Measurements from ENCODE around the gene NOXRED1. TPM values are rescaled to one million over a fixed set of nuclear protein-coding genes. Genes with fewer than 3 reads are reported as not detected.

Gene NOXRED1
- total and polyA plus RNA-seq, 2 experiments from 2014 or later: 0.24 TPM; not detected in 1

GRCh38 chr14:77377502-77377844 is 45.9 kb downstream of the NOXRED1 start:
- Histone ChIP-seq H3K4me2 (peak overlapping the region; percentile 82), H3F3A (replicated peaks; ENCODE audit: low read depth) (no peaks in the 10 kb centered on the region), H3K27me3 (ENCODE audit: insufficient read depth) (peaks cover 6% of the 10 kb centered on the region; the same call in 1 of the 2 replicates), H3K9me2 (ENCODE audit: insufficient read depth) (no peaks in the 10 kb centered on the region), H3K36me3 (ENCODE audit: insufficient read depth) (no peaks in the 10 kb centered on the region), H3K27ac (ENCODE audit: low read depth) (no peak overlapping the region), H3K4me1 (ENCODE audit: insufficient read depth) (no peaks in the 10 kb centered on the region; the same call in 1 of the 2 replicates), H3K4me3 (peak overlapping the region; percentile 95), H3K79me2 (replicated peaks; ENCODE audit: insufficient read depth) (0 out of 2 replicates have a peak, but pooled peaks cover 3% of the 10 kb centered on the region), H4K20me1 (replicated peaks; ENCODE audit: insufficient read depth) (no peaks in the 10 kb centered on the region), H2AFZ (peak overlapping the region; percentile 98)
- Mint-ChIP-seq H3K4me1 (peaks cover 16% of the 10 kb centered on the region), H3K4me3 (no peak overlapping the region), H3K27me3 (ENCODE audit: insufficient read depth, low read depth, poor library complexity) (peaks cover 5% of the 10 kb centered on the region), H3K9me3 (no peaks in the 10 kb centered on the region), H3K36me3 (ENCODE audit: low read depth) (no peaks in the 10 kb centered on the region), H3K27ac (no peak overlapping the region)
- peak; percentile 12 for DNase-seq (ENCODE audit: low spot score)
- ATAC-seq: peak; percentile 8; the same call in 2 of the 3 replicates
- TF ChIP-seq CTCF (conservative IDR thresholded peaks at IDR 0.05; ENCODE audit: low read depth in 2 of 2) (no peak), POLR2AphosphoS5 (IDR thresholded peaks at IDR 0.05; ENCODE audit: low read depth) (no peak), JUNB (IDR thresholded peaks at IDR 0.05; ENCODE audit: unreplicated experiment) (no peak), ZNF114 (CRISPR knock-in tag; IDR thresholded peaks at IDR 0.05) (no peak), STAT1 (IDR thresholded peaks at IDR 0.05; ENCODE audit: unreplicated experiment) (no peak), ZNF462 (CRISPR knock-in tag; IDR thresholded peaks at IDR 0.05) (no peak)
